GM03348 (cell line): ENCODE data around the gene E2F1.
"Not testable (repeated sequence)": the region's sequence is repeated elsewhere in the genome, so short reads cannot be mapped to it uniquely, and the experiment has no call there.

Experiments used
- DNase-seq: peaks from one replicate; pipeline ENCODE4 v3.0.0; 2012; ENCODE audit warnings: low spot score

E2F1 gene

GRCh38 chr20:33640287-33640686 lies 45.9 kb downstream of the E2F1 start:
- no peak for DNase-seq

- DNase-seq: no peak
Measured at GRCh38 chr20:33636776-33637175, 49.4 kb downstream of the E2F1 start.

- DNase-seq: no peak
Measured at GRCh38 chr20:33635341-33635740, 50.8 kb downstream of the E2F1 start.

- DNase-seq: not testable (repeated sequence)
Measured at GRCh38 chr20:33631910-33632309, 54.3 kb downstream of the E2F1 start.

GRCh38 chr20:33630507-33630906 lies 55.7 kb downstream of the E2F1 start:
- no peak for DNase-seq

- DNase-seq: no peak
Measured at GRCh38 chr20:33629979-33630378, 56.2 kb downstream of the E2F1 start.

GRCh38 chr20:33629533-33629932 lies 56.7 kb downstream of the E2F1 start:
- DNase-seq: no peak

- DNase-seq: no peak
Measured at GRCh38 chr20:33627577-33628216, 58.5 kb downstream of the E2F1 start.

GRCh38 chr20:33626190-33626589 lies 60.0 kb downstream of the E2F1 start:
- no peak for DNase-seq
